SK-N-MC (cell line): ENCODE measurements around the gene PLEK.

Source experiments
- EZH2 ChIP-seq: fragments of 200-600 bp; sonication (generic); IDR thresholded peaks from one replicate; pipeline ENCODE4 v1.6.1; 2017; ENCODE audit warnings: antibody characterized with exemption
- FOXP2 ChIP-seq: optimal IDR thresholded peaks from 2 replicates; pipeline ENCODE3; 2011; ENCODE audit warnings: mild to moderate bottlenecking, moderate library complexity; ENCODE audit not compliant: insufficient read depth; ENCODE audit errors: extremely low read length, control extremely low read depth
- POLR2AphosphoS5 ChIP-seq: IDR thresholded peaks from 2 replicates; pipeline ENCODE4 v1.6.1; 2012; ENCODE audit warnings: mild to moderate bottlenecking, low read depth, low read length, borderline replicate concordance

GRCh38 chr2:68412127-68412819, 47.2 kb downstream of the PLEK start:
- TF ChIP-seq POLR2AphosphoS5 = no peak
- TF ChIP-seq EZH2 = no peak
- no peak for TF ChIP-seq FOXP2
